ENCODE data around the gene NEGR1.

Gene NEGR1

DNA sequence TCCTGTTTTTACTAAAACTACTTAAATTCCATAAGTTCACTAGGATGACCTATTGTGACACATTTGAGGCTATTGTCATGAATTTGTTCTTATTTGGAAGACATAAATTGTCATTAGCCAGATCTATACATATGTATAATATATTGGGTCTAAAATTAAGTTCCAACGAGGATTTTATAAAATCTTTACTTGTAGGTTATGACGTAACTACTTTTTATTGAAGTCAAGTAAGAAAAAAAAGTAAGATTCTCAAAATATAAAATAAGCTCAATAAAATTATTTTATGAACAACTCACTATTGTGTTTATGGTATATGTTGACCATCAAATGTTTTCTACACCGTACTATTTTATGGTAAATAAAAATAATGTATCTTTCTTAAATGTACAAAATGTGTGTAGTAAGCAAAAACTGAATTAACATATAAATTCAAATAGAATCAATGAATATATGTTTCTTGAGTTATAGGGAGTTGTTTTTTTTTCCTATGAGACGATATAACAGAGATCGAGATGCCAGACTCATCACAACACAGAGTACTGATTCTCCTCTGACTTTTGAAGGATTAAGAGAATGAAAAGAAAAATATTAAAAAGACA lies 64.1 kb downstream of the NEGR1 start:
- TF ChIP-seq MAX (IDR thresholded peaks at IDR 0.05; ENCODE audit: low read depth, low read length): no peak
- no peak for TF ChIP-seq MYC (IDR thresholded peaks at IDR 0.05; ENCODE audit: low read depth, low read length)
- no peak for TF ChIP-seq POLR2A (IDR thresholded peaks at IDR 0.05; ENCODE audit: extremely low read depth, insufficient read length)
- no peak for TF ChIP-seq CTCF (IDR thresholded peaks at IDR 0.05; ENCODE audit: low read depth, low read length)
- H3K4me3 ChIP-seq (ENCODE audit: low read depth, low read length): no peak overlapping the region
- no peak for DNase-seq (ENCODE audit: low read depth)

DNA sequence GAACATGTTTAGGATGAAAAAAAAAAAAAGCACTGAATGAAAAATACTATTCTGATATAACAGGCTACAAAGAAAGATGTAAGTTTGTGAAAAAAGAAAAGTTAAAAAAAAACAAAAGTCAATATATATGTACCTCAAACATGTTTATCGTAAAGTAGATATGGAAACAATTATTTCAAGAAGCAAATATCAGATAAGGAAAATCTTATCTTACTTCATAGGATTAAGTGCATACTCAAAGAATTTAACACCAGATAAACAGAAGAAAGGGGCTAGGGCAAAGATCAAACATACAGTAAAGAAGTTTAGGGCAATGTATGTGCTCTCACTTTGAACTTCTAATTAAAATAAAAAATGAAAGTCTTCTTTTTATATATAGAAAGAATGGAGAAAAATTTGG lies 75.3 kb downstream of the NEGR1 start:
- TF ChIP-seq MYC (IDR thresholded peaks at IDR 0.05; ENCODE audit: low read depth, low read length) (no peak), POLR2A (IDR thresholded peaks at IDR 0.05; ENCODE audit: extremely low read depth, insufficient read length) (no peak), CTCF (IDR thresholded peaks at IDR 0.05; ENCODE audit: low read depth, low read length) (no peak), MAX (IDR thresholded peaks at IDR 0.05; ENCODE audit: low read depth, low read length) (no peak)
- no peak for DNase-seq (ENCODE audit: low read depth)
- no peak overlapping the region for H3K4me3 ChIP-seq (ENCODE audit: low read depth, low read length)

GRCh38 chr1:72202761-72203160 lies 79.6 kb downstream of the NEGR1 start:
- no peak for DNase-seq (ENCODE audit: low read depth)
- no peak overlapping the region for H3K4me3 ChIP-seq (ENCODE audit: low read depth, low read length)
- TF ChIP-seq MYC (IDR thresholded peaks at IDR 0.05; ENCODE audit: low read depth, low read length) (no peak), POLR2A (IDR thresholded peaks at IDR 0.05; ENCODE audit: extremely low read depth, insufficient read length) (no peak), MAX (IDR thresholded peaks at IDR 0.05; ENCODE audit: low read depth, low read length) (no peak), CTCF (IDR thresholded peaks at IDR 0.05; ENCODE audit: low read depth, low read length) (no peak)

DNA sequence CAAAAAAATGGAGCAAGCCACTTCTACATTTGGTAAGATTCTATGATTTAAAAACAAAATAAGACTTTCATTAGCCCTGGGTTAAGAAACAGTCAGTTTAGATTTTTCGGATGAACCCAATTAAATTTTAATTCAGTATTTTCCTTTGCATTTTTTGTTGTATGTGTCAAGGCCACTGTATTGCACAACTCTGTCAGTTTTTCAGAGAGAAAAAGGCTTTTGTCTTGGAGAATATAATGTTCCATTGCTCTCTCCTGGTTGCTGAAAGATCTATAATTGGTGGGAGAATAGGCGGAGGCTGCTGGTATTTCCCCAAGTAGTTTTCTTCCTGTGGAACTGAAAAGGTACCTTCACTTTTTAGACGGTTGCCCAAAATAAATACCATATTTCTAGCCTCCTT lies 84.6 kb downstream of the NEGR1 start:
- no peak for DNase-seq (ENCODE audit: low read depth)
- H3K4me3 ChIP-seq (ENCODE audit: low read depth, low read length): no peak overlapping the region
- TF ChIP-seq CTCF (IDR thresholded peaks at IDR 0.05; ENCODE audit: low read depth, low read length): no peak
- no peak for TF ChIP-seq POLR2A (IDR thresholded peaks at IDR 0.05; ENCODE audit: extremely low read depth, insufficient read length)
- TF ChIP-seq MAX (IDR thresholded peaks at IDR 0.05; ENCODE audit: low read depth, low read length): no peak
- no peak for TF ChIP-seq MYC (IDR thresholded peaks at IDR 0.05; ENCODE audit: low read depth, low read length)

DNA sequence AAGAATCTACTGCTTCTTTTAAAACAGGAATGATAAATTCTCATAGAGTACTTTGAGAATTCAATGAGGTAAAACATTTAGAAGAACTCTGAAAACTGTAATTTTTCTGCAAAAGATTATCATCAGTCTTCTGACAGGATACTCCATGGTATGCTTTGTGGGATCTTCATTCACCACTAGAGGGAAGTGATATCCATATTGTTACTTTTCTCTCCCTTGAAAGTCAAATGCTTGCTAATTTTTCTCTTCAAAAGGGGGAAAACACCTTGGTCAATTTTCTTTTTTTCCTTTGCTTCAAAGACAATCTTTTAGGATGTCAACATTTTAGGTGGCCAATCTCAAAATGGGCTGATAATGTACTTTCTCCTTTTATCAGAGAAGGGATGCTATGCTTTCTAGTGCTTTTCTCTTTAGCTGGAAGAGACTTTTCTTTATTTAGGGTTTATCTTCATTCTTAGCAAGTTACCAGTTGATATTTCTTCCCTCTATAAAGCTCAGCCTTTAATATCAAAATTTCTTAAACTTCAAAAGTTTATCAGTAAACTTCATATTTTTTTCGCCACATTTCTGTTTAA lies 95.5 kb downstream of the NEGR1 start:
- peak; percentile 14 for DNase-seq (ENCODE audit: low read depth)
- TF ChIP-seq CTCF (IDR thresholded peaks at IDR 0.05; ENCODE audit: low read depth, low read length) (peak; percentile 36), MYC (IDR thresholded peaks at IDR 0.05; ENCODE audit: low read depth, low read length) (no peak), MAX (IDR thresholded peaks at IDR 0.05; ENCODE audit: low read depth, low read length) (no peak)
- no peak overlapping the region for H3K4me3 ChIP-seq (ENCODE audit: low read depth, low read length)

Measured in NB4 (cell line).